GM18508 (cell line): Measurements from ENCODE around the gene CD80.
"Not testable (repeated sequence)": the region's sequence is repeated elsewhere in the genome, so short reads cannot be mapped to it uniquely, and the experiment has no call there.

Experiments used
- ATAC-seq: cut with Tn5 transposase; IDR thresholded peaks from one replicate; pipeline ENCODE4 v1.9.1; 2021; ENCODE audit warnings: moderate number of reproducible peaks; ENCODE audit not compliant: insufficient read depth, unreplicated experiment

Gene CD80

GRCh38 chr3:119585208-119585607, 25.8 kb upstream of the CD80 start:
- ATAC-seq: no peak

- ATAC-seq: no peak
These were observed 22.8 kb upstream of the CD80 start for GRCh38 chr3:119582178-119582577.

- ATAC-seq: peak; percentile 54
These were observed 20.8 kb upstream of the CD80 start for GRCh38 chr3:119580067-119580760.

- ATAC-seq: peak; percentile 36
These were observed 20.1 kb upstream of the CD80 start, which contains the start of gene ADPRH for GRCh38 chr3:119579366-119580066. ADPRH (plus strand) TSS chr3:119579492; CDS start chr3:119582170, 2,678 bp downstream.

- ATAC-seq: no peak
These were observed 16.1 kb upstream of the CD80 start for GRCh38 chr3:119575507-119575906.

GRCh38 chr3:119571688-119572087, 12.3 kb upstream of the CD80 start:
- ATAC-seq: no peak

- no peak for ATAC-seq
These were observed 11.8 kb upstream of the CD80 start for GRCh38 chr3:119571230-119571629.

GRCh38 chr3:119570229-119570628, 10.8 kb upstream of the CD80 start:
- no peak for ATAC-seq

GRCh38 chr3:119569156-119569555, 9.7 kb upstream of the CD80 start:
- ATAC-seq: no peak

- not testable (repeated sequence) for ATAC-seq
These were observed 3.9 kb upstream of the CD80 start for GRCh38 chr3:119563334-119563733.

- ATAC-seq: peak; percentile 71
These were observed 3.0 kb upstream of the CD80 start for GRCh38 chr3:119562307-119562961.

GRCh38 chr3:119560160-119560559, 746 bp upstream of the CD80 start:
- ATAC-seq: no peak

GRCh38 chr3:119558626-119559317, 642 bp downstream of the CD80 start:
- ATAC-seq: no peak

GRCh38 chr3:119557877-119558269, 1.5 kb downstream of the CD80 start:
- ATAC-seq: no peak

GRCh38 chr3:119557192-119557876, 2.1 kb downstream of the CD80 start:
- no peak for ATAC-seq

GRCh38 chr3:119555929-119556328, 3.5 kb downstream of the CD80 start:
- no peak for ATAC-seq

- no peak for ATAC-seq
These were observed 4.1 kb downstream of the CD80 start for GRCh38 chr3:119555309-119555735.

- ATAC-seq: no peak
These were observed 5.5 kb downstream of the CD80 start for GRCh38 chr3:119553823-119554415.

- ATAC-seq: not testable (repeated sequence)
These were observed 6.5 kb downstream of the CD80 start for GRCh38 chr3:119552928-119553327.

GRCh38 chr3:119551598-119551997, 7.8 kb downstream of the CD80 start:
- no peak for ATAC-seq
